B cell (primary cell): ENCODE results near the gene KAT8. TPM values are rescaled to one million over a fixed set of nuclear protein-coding genes. Genes with fewer than 3 reads are reported as not detected.

Source experiments
- ATAC-seq: fragments of 200-7000 bp; cut with Tn5 transposase; one replicate; pipeline ENCODE4 v1.10.0; 2021; ENCODE audit warnings: low read depth, mild to moderate bottlenecking, moderate number of reproducible peaks, moderate library complexity
- CTCF ChIA-PET: fragments of 350-600 bp; sonication (Branson Sonifier 250); formaldehyde crosslinking; loops from one replicate; lab custom pipeline; 2021; ENCODE audit warnings: antibody characterized with exemption, inconsistent platforms; lab: Charles Lee
- POLR2A ChIA-PET: fragments of 350-600 bp; sonication (Branson Sonifier 250); formaldehyde crosslinking; loops from one replicate; lab custom pipeline; 2021; ENCODE audit warnings: antibody characterized with exemption; lab: Charles Lee
- DNase-seq: peaks from one replicate; pipeline ENCODE4 v3.0.0; 2013
- H2AFZ ChIP-seq: 2 replicates; pipeline ENCODE4 v1.6.1; 2012; ENCODE audit warnings: mild to moderate bottlenecking, low read depth, low read length; ENCODE audit not compliant: insufficient read depth, poor library complexity, severe bottlenecking
- H3K27ac ChIP-seq, 2 donors: 1 replicate in 1 of 2; 2 replicates in 1 of 2; pipeline ENCODE4 v1.5.1; 2012 to 2013; ENCODE audit warnings: low read length in 2 of 2, mild to moderate bottlenecking in 2 of 2, moderate library complexity in 1 of 2
- H3K27me3 ChIP-seq, 4 experiments: fragments of 200-600 bp in 1 of 4; sonication (generic) in 1 of 4; replicated peaks in 1 of 4; 1 replicate in 2 of 4; 2 replicates in 2 of 4; pipeline versions ENCODE4 v1.6.1 to v1.7.0; 2013 to 2016; ENCODE audit warnings: low read length in 3 of 4, mild to moderate bottlenecking in 2 of 4, mixed read lengths in 1 of 4, moderate library complexity in 1 of 4; ENCODE audit not compliant: insufficient read depth in 4 of 4, control insufficient read depth in 3 of 4; ENCODE audit errors: control extremely low read depth in 1 of 4
- H3K36me3 ChIP-seq, 2 experiments: replicated peaks in 1 of 2; 1 replicate in 1 of 2; 2 replicates in 1 of 2; pipeline versions ENCODE4 v1.6.1 to v1.7.1; 2013; ENCODE audit warnings: low read length in 1 of 2; ENCODE audit not compliant: insufficient read depth in 2 of 2, control insufficient read depth in 1 of 2; ENCODE audit errors: control extremely low read depth in 1 of 2, extremely low read depth in 1 of 2
- H3K4me1 ChIP-seq, 2 donors: fragments of 200-600 bp in 1 of 2; sonication (generic) in 1 of 2; 1 replicate in 1 of 2; 2 replicates in 1 of 2; pipeline versions ENCODE4 v1.5.1 to v1.6.1; 2013 to 2017; ENCODE audit warnings: low read length in 2 of 2; ENCODE audit not compliant: control insufficient read depth in 2 of 2, insufficient read depth in 2 of 2
- H3K4me2 ChIP-seq: replicated peaks from 2 replicates; pipeline ENCODE3; 2012; ENCODE audit warnings: mild to moderate bottlenecking, low read depth, low read length; ENCODE audit not compliant: poor library complexity, severe bottlenecking
- H3K4me3 ChIP-seq, 5 experiments: fragments of 200-600 bp in 1 of 5; sonication (generic) in 1 of 5; 1 replicate in 3 of 5; 2 replicates in 2 of 5; pipeline versions ENCODE4 v1.5.1 to v1.7.0; 2011 to 2016; ENCODE audit warnings: low read length in 4 of 5, mild to moderate bottlenecking in 4 of 5, low read depth in 2 of 5, control low read depth in 1 of 5, moderate library complexity in 1 of 5; ENCODE audit not compliant: insufficient read depth in 1 of 5; ENCODE audit errors: control extremely low read depth in 1 of 5, extremely low read depth in 1 of 5
- H3K79me2 ChIP-seq: fragments of 200-600 bp; sonication (generic); one replicate; pipeline ENCODE4 v1.6.0; 2016; ENCODE audit warnings: low read length; ENCODE audit not compliant: control insufficient read depth, insufficient read depth
- H3K9ac ChIP-seq: fragments of 200-600 bp; sonication (generic); 2 replicates; pipeline ENCODE4 v1.6.1; 2017; ENCODE audit warnings: mild to moderate bottlenecking, low read length, moderate library complexity
- H3K9me3 ChIP-seq, 3 donors: one replicate each; pipeline versions ENCODE4 v1.6.1 to v1.7.1; 2013; ENCODE audit warnings: low read length in 2 of 3; ENCODE audit not compliant: control insufficient read depth in 2 of 3, insufficient read depth in 1 of 3; ENCODE audit errors: control extremely low read depth in 1 of 3
- H4K20me1 ChIP-seq: 2 replicates; pipeline ENCODE4 v1.6.0; 2012; ENCODE audit warnings: mild to moderate bottlenecking, low read length; ENCODE audit not compliant: insufficient read depth, control insufficient read depth, poor library complexity, severe bottlenecking
- H3K27ac Mint-ChIP-seq: one replicate; pipeline ENCODE4 v1.8.0; 2021; ENCODE audit warnings: mixed read lengths
- H3K27me3 Mint-ChIP-seq: one replicate; pipeline ENCODE4 v1.8.0; 2021; ENCODE audit warnings: mixed read lengths
- H3K4me1 Mint-ChIP-seq: one replicate; pipeline ENCODE4 v1.8.0; 2021; ENCODE audit warnings: mixed read lengths
- H3K4me3 Mint-ChIP-seq: one replicate; pipeline ENCODE4 v1.8.0; 2021; ENCODE audit warnings: mixed read lengths
- H3K9me3 Mint-ChIP-seq: one replicate; pipeline ENCODE4 v1.8.0; 2022; ENCODE audit warnings: mixed read lengths; ENCODE audit not compliant: insufficient read depth
- EZH2 ChIP-seq: IDR thresholded peaks from 2 replicates; pipeline ENCODE4 v1.6.1; 2012; ENCODE audit warnings: borderline replicate concordance, low read depth, mild to moderate bottlenecking, moderate library complexity, low read length; ENCODE audit not compliant: insufficient read depth, poor library complexity, severe bottlenecking
- WGBS: methylation state at CpG from one replicate; pipeline ENCODE4 v1.1.5; 2013; ENCODE audit warnings: missing lambda C conversion rate; ENCODE audit not compliant: insufficient coverage; 5-methylcytosine and 5-hydroxymethylcytosine counted together
- intact Hi-C: fragments of 100-400 bp; cut with micrococcal nuclease; formaldehyde crosslinking; loops from one replicate; pipeline ENCODE4 v1.10.0; 2022
- polyA plus RNA-seq: library from polyadenylated mRNA; depleted of rRNA; stranded (reverse); fragments of >200 nt; gene quantifications from 2 replicates; pipeline ENCODE4 v1.2.3, GENCODE V29; 2012
- total RNA-seq, 2 donors: library from RNA; stranded (reverse); fragments of 120-200 nt in 1 of 2; gene quantifications; 1 replicate in 1 of 2; 2 replicates in 1 of 2; pipeline versions ENCODE4 v1.2.3 to v1.2.4, GENCODE V29; 2013 to 2022
- TF ChIP-seq, protein P1 (sequence below): fragments of 200-600 bp; IDR thresholded peaks from one replicate; pipeline ENCODE4 v1.8.0; 2022; ENCODE audit warnings: antibody characterized with exemption, mild to moderate bottlenecking

KAT8 gene
- total and polyA plus RNA-seq, 2 donors (not counting 1 experiment from before 2014, with no cell fraction given): 100.0 to 102 TPM

DNA sequence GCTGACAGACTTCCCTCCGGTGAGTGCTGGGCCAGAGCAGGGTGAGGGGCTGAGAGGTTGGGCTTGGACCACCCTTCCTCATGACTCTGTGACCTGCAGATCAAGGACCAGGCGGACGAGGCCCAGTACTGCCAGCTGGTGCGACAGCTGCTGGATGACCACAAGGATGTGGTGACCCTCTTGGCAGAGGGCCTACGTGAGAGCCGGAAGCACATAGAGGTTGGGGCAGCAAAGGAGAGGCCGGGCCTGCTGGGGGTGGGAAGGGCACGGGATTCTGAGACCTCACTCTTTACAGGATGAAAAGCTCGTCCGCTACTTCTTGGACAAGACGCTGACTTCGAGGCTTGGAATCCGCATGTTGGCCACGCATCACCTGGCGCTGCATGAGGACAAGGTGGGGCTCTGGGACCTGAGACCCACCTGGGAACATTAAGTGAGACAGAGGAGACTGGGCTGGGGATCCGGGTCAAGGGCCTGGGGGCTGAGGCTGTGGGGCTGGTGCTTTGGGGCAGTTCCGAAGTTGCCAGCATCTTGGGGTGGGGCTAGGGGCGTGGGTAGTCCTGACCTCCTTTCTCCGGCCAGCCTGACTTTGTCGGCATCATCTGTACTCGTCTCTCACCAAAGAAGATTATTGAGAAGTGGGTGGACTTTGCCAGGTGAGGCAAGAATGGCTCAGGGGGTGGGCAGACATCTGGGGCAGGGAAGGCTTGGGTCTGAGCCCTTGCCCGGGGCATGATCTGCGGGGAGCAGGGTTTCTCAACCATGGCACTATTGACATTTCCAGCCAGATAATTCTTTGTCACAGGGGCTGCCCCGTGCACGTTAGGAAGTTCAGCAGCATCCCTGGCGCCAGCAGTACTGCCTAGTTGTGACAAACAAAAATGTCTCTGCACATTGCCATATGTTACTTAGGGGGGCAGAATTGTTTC lies 7.1 kb upstream of the KAT8 start:
- intact Hi-C loops: no loop called here

DNA sequence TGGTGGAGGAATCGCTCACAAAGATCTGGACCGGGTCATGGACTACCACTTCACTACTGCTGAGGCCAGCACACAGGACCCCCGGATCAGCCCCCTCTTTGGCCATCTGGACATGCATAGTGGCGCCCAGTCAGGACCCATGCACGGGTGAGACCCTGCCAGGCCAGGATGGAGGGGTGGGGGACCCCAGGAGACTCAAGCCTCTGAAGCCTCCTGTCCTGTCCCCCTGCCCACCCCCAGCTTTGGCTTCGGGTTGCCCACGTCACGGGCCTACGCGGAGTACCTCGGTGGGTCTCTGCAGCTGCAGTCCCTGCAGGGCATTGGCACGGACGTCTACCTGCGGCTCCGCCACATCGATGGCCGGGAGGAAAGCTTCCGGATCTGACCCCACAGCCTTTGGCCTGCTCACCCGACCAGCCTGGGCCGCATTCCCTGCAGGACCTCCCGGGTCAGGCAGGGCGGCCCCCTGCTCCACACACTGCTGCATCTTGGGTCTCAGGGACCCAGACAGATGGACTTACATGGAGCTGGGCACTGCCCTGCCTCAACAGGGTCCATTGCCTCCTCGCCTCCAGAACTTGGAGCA lies 5.5 kb upstream of the KAT8 start:
- Mint-ChIP-seq H3K27me3 (no peaks in the 10 kb centered on the region), H3K4me1 (peaks cover 19% of the 10 kb centered on the region), H3K4me3 (peak overlapping the region; percentile 8), H3K9me3 (no peaks in the 10 kb centered on the region), H3K27ac (no peak overlapping the region)
- peaks cover 7 to 19% of the 10 kb centered on the region in 2 donors for H3K4me1 ChIP-seq
- ATAC-seq (no peak), DNase-seq (no peak)
- no peaks in the 10 kb centered on the region for H3K9me3 ChIP-seq
- no peak overlapping the region for H3K9ac ChIP-seq
- TF ChIP-seq, protein P1, sequence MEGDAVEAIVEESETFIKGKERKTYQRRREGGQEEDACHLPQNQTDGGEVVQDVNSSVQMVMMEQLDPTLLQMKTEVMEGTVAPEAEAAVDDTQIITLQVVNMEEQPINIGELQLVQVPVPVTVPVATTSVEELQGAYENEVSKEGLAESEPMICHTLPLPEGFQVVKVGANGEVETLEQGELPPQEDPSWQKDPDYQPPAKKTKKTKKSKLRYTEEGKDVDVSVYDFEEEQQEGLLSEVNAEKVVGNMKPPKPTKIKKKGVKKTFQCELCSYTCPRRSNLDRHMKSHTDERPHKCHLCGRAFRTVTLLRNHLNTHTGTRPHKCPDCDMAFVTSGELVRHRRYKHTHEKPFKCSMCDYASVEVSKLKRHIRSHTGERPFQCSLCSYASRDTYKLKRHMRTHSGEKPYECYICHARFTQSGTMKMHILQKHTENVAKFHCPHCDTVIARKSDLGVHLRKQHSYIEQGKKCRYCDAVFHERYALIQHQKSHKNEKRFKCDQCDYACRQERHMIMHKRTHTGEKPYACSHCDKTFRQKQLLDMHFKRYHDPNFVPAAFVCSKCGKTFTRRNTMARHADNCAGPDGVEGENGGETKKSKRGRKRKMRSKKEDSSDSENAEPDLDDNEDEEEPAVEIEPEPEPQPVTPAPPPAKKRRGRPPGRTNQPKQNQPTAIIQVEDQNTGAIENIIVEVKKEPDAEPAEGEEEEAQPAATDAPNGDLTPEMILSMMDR: no peak
- TF ChIP-seq EZH2: no peak
- peaks cover 18% of the 10 kb centered on the region for H3K79me2 ChIP-seq
- ChIA-PET POLR2A (no interaction called here), CTCF (no interaction called here)
- peaks cover 1 to 31% of the 10 kb centered on the region in 2 experiments for H3K36me3 ChIP-seq
- no peaks in the 10 kb centered on the region for H3K27me3 ChIP-seq
- no peak overlapping the region for H3K4me2 ChIP-seq
- H3K27ac ChIP-seq: no peak overlapping the region
- H3K4me3 ChIP-seq: no peak overlapping the region
- peaks cover 5% of the 10 kb centered on the region for H4K20me1 ChIP-seq
- no peak overlapping the region for H2AFZ ChIP-seq
- intact Hi-C loops: no loop called here
- 98% methylated on average over 23 of the region's 23 CpGs for WGBS

More for the DNA sequence above, 7.1 kb upstream of the KAT8 start:
- ATAC-seq: no peak
- no peak overlapping the region for H3K27ac ChIP-seq
- CTCF ChIA-PET: no interaction called here
- no peaks in the 10 kb centered on the region for H3K9me3 Mint-ChIP-seq
- no peak overlapping the region for H2AFZ ChIP-seq
- TF ChIP-seq EZH2: no peak
- DNase-seq: no peak
- H3K4me2 ChIP-seq: no peak overlapping the region
- H3K27me3 Mint-ChIP-seq: no peaks in the 10 kb centered on the region
- no peak overlapping the region for H3K4me3 ChIP-seq
- H3K4me1 ChIP-seq: peaks cover 7 to 18% of the 10 kb centered on the region in 2 donors
- POLR2A ChIA-PET: interaction anchor here (0.6 kb wide), 1 partner anchor 161 kb away, joined by 3 read pairs; no protein-coding TSS in a partner anchor
- peak overlapping the region; percentile 86 for H3K4me3 Mint-ChIP-seq
- H3K4me1 Mint-ChIP-seq: peaks cover 23% of the 10 kb centered on the region
- peaks cover 5% of the 10 kb centered on the region for H4K20me1 ChIP-seq
- WGBS: 93% methylated on average over 24 of the region's 26 CpGs
- no peak overlapping the region for H3K27ac Mint-ChIP-seq
- H3K27me3 ChIP-seq: no peaks in the 10 kb centered on the region
- peaks cover 10% of the 10 kb centered on the region for H3K79me2 ChIP-seq
- no peak overlapping the region for H3K9ac ChIP-seq
- H3K36me3 ChIP-seq: peaks cover 1 to 31% of the 10 kb centered on the region in 2 experiments
- H3K9me3 ChIP-seq: no peaks in the 10 kb centered on the region
